Stomach (tissue), 4 donors: ENCODE data around the gene RPL38.

Source experiments
- EP300 ChIP-seq: sonication (generic); formaldehyde crosslinking; IDR thresholded peaks from one replicate; pipeline ENCODE4 v1.6.1; 2017; ENCODE audit warnings: antibody characterized with exemption
- POLR2A ChIP-seq, 4 donors: fragments of 450-650 bp; IDR thresholded peaks; one replicate each; pipeline ENCODE4 v1.6.1; 2016; ENCODE audit warnings: antibody characterized with exemption in 4 of 4, control low read depth in 2 of 4, mild to moderate bottlenecking in 1 of 4, moderate library complexity in 1 of 4
- TF ChIP-seq, protein P1 (sequence below), 7 experiments: fragments of 450-650 bp in 4 of 7; fragments of 200-600 bp in 3 of 7; sonication (generic) in 3 of 7; IDR thresholded peaks; one replicate each; pipeline ENCODE4 v1.5.1; 2016 to 2019; ENCODE audit warnings: antibody characterized with exemption in 7 of 7, control low read depth in 2 of 7, mild to moderate bottlenecking in 1 of 7

DNA sequence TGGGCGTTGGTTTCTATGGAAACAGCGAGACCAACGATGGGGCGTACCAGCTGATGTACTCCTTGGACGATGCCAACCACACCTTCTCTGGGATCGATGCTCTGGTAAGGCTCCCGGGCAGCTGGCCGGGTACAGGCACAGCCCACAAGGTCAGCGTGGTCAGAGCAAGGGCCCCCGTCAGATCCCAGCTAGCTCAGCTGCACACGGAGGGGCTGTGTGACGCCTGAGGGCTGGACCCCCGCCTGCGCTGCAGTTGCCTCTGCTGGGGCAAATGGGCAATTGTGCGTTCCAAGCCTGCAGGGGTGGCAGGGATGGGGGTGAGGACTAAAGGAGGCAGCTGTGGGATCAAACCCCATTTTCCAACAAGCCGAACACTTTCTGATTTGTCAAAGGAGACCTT lies 27.4 kb downstream of the RPL38 start:
- TF ChIP-seq, protein P1, sequence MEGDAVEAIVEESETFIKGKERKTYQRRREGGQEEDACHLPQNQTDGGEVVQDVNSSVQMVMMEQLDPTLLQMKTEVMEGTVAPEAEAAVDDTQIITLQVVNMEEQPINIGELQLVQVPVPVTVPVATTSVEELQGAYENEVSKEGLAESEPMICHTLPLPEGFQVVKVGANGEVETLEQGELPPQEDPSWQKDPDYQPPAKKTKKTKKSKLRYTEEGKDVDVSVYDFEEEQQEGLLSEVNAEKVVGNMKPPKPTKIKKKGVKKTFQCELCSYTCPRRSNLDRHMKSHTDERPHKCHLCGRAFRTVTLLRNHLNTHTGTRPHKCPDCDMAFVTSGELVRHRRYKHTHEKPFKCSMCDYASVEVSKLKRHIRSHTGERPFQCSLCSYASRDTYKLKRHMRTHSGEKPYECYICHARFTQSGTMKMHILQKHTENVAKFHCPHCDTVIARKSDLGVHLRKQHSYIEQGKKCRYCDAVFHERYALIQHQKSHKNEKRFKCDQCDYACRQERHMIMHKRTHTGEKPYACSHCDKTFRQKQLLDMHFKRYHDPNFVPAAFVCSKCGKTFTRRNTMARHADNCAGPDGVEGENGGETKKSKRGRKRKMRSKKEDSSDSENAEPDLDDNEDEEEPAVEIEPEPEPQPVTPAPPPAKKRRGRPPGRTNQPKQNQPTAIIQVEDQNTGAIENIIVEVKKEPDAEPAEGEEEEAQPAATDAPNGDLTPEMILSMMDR (IDR thresholded peaks at IDR 0.05) = no peak
- TF ChIP-seq POLR2A (IDR thresholded peaks at IDR 0.05) (no peak), EP300 (no peak)
